CD8-positive, alpha-beta memory T cell (primary cell): ENCODE measurements around the gene PTGFRN. TPM values are rescaled to one million over a fixed set of nuclear protein-coding genes. Genes with fewer than 3 reads are reported as not detected.
A peak's percentile ranks its signal among the peaks of the same experiment; 100 is the strongest.

Experiments
- CTCF ChIA-PET: fragments of 350-600 bp; sonication (Branson Sonifier 250); formaldehyde crosslinking; loops from one replicate; lab custom pipeline; 2021; ENCODE audit warnings: antibody characterized with exemption; lab: Charles Lee
- POLR2A ChIA-PET: fragments of 350-600 bp; sonication (Branson Sonifier 250); formaldehyde crosslinking; loops from one replicate; lab custom pipeline; 2021; ENCODE audit warnings: antibody characterized with exemption; lab: Charles Lee
- DNase-seq, 5 donors: peaks; one replicate each; pipeline versions ENCODE4 v3.0.0 to v3.0.0-alpha.2; 2020 to 2022; ENCODE audit warnings: mixed read lengths in 1 of 5
- H3K27ac ChIP-seq: one replicate; pipeline ENCODE4 v1.7.0; 2013; ENCODE audit warnings: low read depth, mild to moderate bottlenecking, low read length, moderate library complexity
- H3K27me3 ChIP-seq: 2 replicates; pipeline ENCODE4 v1.7.0; 2013; ENCODE audit warnings: low read length, mild to moderate bottlenecking; ENCODE audit not compliant: insufficient read depth, poor library complexity, severe bottlenecking
- H3K36me3 ChIP-seq: 2 replicates; pipeline ENCODE4 v1.7.0; 2013; ENCODE audit warnings: mild to moderate bottlenecking, low read length, moderate library complexity; ENCODE audit not compliant: insufficient read depth
- H3K4me1 ChIP-seq: 2 replicates; pipeline ENCODE4 v1.7.0; 2013; ENCODE audit warnings: mild to moderate bottlenecking, low read length, moderate library complexity; ENCODE audit not compliant: insufficient read depth
- H3K4me3 ChIP-seq: 2 replicates; pipeline ENCODE4 v1.7.0; 2013; ENCODE audit warnings: mild to moderate bottlenecking, low read length
- H3K9me3 ChIP-seq: 2 replicates; pipeline ENCODE4 v1.7.0; 2013; ENCODE audit warnings: mild to moderate bottlenecking, low read length
- H3K27ac Mint-ChIP-seq, 8 donors: one replicate each; pipeline ENCODE4 v1.8.0; 2020 to 2021; ENCODE audit warnings: mixed read lengths in 8 of 8, mild to moderate bottlenecking in 6 of 8, inconsistent platforms in 3 of 8, moderate library complexity in 3 of 8
- H3K27me3 Mint-ChIP-seq, 2 donors: one replicate each; pipeline ENCODE4 v1.8.0; 2020 to 2021; ENCODE audit warnings: mixed read lengths in 2 of 2, mild to moderate bottlenecking in 1 of 2, moderate library complexity in 1 of 2
- H3K36me3 Mint-ChIP-seq, 3 donors: one replicate each; pipeline ENCODE4 v1.8.0; 2020 to 2021; ENCODE audit warnings: mixed read lengths in 3 of 3, inconsistent platforms in 1 of 3, mild to moderate bottlenecking in 1 of 3
- H3K4me1 Mint-ChIP-seq, 3 donors: one replicate each; pipeline ENCODE4 v1.8.0; 2020 to 2021; ENCODE audit warnings: mixed read lengths in 3 of 3, inconsistent platforms in 1 of 3, mild to moderate bottlenecking in 1 of 3
- H3K4me3 Mint-ChIP-seq, 7 donors: one replicate each; pipeline ENCODE4 v1.8.0; 2020 to 2021; ENCODE audit warnings: mixed read lengths in 7 of 7, mild to moderate bottlenecking in 6 of 7, moderate library complexity in 4 of 7, inconsistent platforms in 2 of 7
- H3K9me3 Mint-ChIP-seq, 5 donors: one replicate each; pipeline ENCODE4 v1.8.0; 2020 to 2022; ENCODE audit warnings: mixed read lengths in 5 of 5, mild to moderate bottlenecking in 3 of 5, moderate library complexity in 2 of 5, inconsistent platforms in 1 of 5
- polyA plus RNA-seq: library from polyadenylated mRNA; unstranded; fragments of 300-500 nt; fragmentation: Illumina TruSeq; gene quantifications from one replicate; pipeline ENCODE4 v1.2.3, GENCODE V29; 2021
- total RNA-seq, 2 experiments: library from RNA; stranded (reverse); gene quantifications; one replicate each; pipeline ENCODE4 v1.2.3, GENCODE V29; 2021

PTGFRN gene
- total and polyA plus RNA-seq, 3 experiments from 2014 or later = 0.39 to 6.5 (median 6.1) TPM

- no peak overlapping the region for H3K27ac Mint-ChIP-seq
- H3K36me3 ChIP-seq = no peaks in the 10 kb centered on the region
- no peak for DNase-seq
- H3K36me3 Mint-ChIP-seq = no peaks in the 10 kb centered on the region
- ChIA-PET CTCF (no interaction called here), POLR2A (no interaction called here)
- no peaks in the 10 kb centered on the region for H3K9me3 ChIP-seq
- H3K4me1 Mint-ChIP-seq = peaks cover 0 to 3% (median 0%) of the 10 kb centered on the region in 3 donors
- H3K4me1 ChIP-seq = peaks cover 13% of the 10 kb centered on the region
- H3K27ac ChIP-seq = no peak overlapping the region
- H3K27me3 Mint-ChIP-seq = peaks cover 3 to 25% of the 10 kb centered on the region in 2 donors
- H3K27me3 ChIP-seq = no peaks in the 10 kb centered on the region
- no peak overlapping the region for H3K4me3 Mint-ChIP-seq
- no peaks in the 10 kb centered on the region for H3K9me3 Mint-ChIP-seq
- no peak overlapping the region for H3K4me3 ChIP-seq
Observed at GRCh38 chr1:116919802-116920201, 10.1 kb downstream of the PTGFRN start.

GRCh38 chr1:116920211-116920610 is 10.5 kb downstream of the PTGFRN start:
- DNase-seq = no peak
- CTCF ChIA-PET = no interaction called here
- H3K9me3 ChIP-seq = no peaks in the 10 kb centered on the region
- H3K4me3 Mint-ChIP-seq = no peak overlapping the region
- no peak overlapping the region for H3K4me3 ChIP-seq
- no peak overlapping the region for H3K27ac Mint-ChIP-seq
- H3K36me3 Mint-ChIP-seq = no peaks in the 10 kb centered on the region
- H3K9me3 Mint-ChIP-seq = no peaks in the 10 kb centered on the region
- H3K4me1 Mint-ChIP-seq = no peaks in the 10 kb centered on the region
- H3K27me3 ChIP-seq = no peaks in the 10 kb centered on the region
- no peak overlapping the region for H3K27ac ChIP-seq
- H3K4me1 ChIP-seq = peaks cover 9% of the 10 kb centered on the region
- H3K27me3 Mint-ChIP-seq = peaks cover 3 to 23% of the 10 kb centered on the region in 2 donors
- no peaks in the 10 kb centered on the region for H3K36me3 ChIP-seq
- POLR2A ChIA-PET = no interaction called here

DNA sequence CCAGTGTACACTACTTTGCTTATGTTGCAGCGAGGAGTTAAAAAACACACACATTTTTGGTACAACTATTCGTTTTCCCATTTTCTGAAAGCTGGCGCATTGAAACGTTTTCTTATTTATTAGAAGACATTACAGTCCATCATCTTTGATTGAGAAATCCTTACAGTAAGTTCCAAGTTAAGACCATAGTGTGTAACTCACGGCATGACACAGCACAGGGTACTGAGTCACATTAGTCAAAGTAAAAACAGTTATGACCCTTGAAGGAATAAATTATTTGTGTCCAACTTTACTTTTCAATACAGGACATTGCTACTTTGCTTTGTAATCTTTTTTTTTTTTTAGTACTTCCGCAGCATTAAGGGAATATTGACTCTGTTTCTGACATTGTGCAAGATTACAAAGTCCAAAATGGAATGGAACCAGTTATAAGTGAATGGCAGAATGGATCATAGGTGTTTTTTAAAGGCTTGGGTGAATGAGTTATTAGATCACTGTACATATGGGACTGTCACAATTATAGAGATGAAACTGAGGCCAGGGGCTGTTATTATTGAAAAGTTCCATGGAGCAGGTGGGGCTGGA is 11.7 kb downstream of the PTGFRN start:
- Mint-ChIP-seq H3K4me3 (no peak overlapping the region), H3K27me3 (peaks cover 3 to 23% of the 10 kb centered on the region in 2 donors), H3K9me3 (no peaks in the 10 kb centered on the region), H3K27ac (peak overlapping the region in 2 of 8 donors; percentile 6 to 61), H3K36me3 (no peaks in the 10 kb centered on the region), H3K4me1 (no peaks in the 10 kb centered on the region)
- DNase-seq = no peak
- H3K4me3 ChIP-seq = no peak overlapping the region
- POLR2A ChIA-PET = no interaction called here
- no peaks in the 10 kb centered on the region for H3K27me3 ChIP-seq
- CTCF ChIA-PET = interaction anchor here (1.0 kb wide), 1 partner anchor 196 kb away, joined by 3 read pairs; no protein-coding TSS in a partner anchor
- H3K4me1 ChIP-seq = no peaks in the 10 kb centered on the region
- no peaks in the 10 kb centered on the region for H3K36me3 ChIP-seq
- no peaks in the 10 kb centered on the region for H3K9me3 ChIP-seq
- H3K27ac ChIP-seq = no peak overlapping the region

DNA sequence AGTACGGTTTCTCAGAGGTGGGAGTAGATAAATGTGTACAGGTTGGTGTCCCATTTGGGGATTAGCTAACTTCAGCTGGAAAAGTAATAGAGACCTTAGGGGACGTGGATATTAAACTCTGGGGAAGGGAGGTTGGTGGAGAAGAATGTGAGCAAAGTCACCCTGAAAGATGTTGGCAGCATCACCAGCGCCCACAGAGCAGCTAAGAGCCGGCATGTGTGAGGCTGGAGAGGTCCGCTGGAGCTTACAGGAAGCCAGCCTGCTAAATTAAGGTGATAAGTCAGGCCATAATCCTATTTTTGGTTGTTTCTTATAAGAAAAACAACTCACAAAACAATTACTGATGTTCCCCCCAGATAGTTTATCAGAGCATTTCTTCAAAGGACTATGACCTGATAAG is 12.2 kb downstream of the PTGFRN start:
- Histone ChIP-seq H3K4me3 (no peak overlapping the region), H3K9me3 (no peaks in the 10 kb centered on the region), H3K27me3 (no peaks in the 10 kb centered on the region), H3K27ac (no peak overlapping the region), H3K4me1 (no peaks in the 10 kb centered on the region), H3K36me3 (no peaks in the 10 kb centered on the region)
- Mint-ChIP-seq H3K27me3 (peaks cover 3 to 23% of the 10 kb centered on the region in 2 donors), H3K36me3 (no peaks in the 10 kb centered on the region), H3K4me3 (no peak overlapping the region), H3K4me1 (no peaks in the 10 kb centered on the region), H3K27ac (no peak overlapping the region), H3K9me3 (no peaks in the 10 kb centered on the region)
- ChIA-PET CTCF (interaction anchor here (1.0 kb wide), 1 partner anchor 197 kb away, joined by 3 read pairs; no protein-coding TSS in a partner anchor), POLR2A (no interaction called here)
- no peak for DNase-seq

GRCh38 chr1:116923421-116923820 is 13.7 kb downstream of the PTGFRN start:
- CTCF ChIA-PET = no interaction called here
- POLR2A ChIA-PET = no interaction called here

DNA sequence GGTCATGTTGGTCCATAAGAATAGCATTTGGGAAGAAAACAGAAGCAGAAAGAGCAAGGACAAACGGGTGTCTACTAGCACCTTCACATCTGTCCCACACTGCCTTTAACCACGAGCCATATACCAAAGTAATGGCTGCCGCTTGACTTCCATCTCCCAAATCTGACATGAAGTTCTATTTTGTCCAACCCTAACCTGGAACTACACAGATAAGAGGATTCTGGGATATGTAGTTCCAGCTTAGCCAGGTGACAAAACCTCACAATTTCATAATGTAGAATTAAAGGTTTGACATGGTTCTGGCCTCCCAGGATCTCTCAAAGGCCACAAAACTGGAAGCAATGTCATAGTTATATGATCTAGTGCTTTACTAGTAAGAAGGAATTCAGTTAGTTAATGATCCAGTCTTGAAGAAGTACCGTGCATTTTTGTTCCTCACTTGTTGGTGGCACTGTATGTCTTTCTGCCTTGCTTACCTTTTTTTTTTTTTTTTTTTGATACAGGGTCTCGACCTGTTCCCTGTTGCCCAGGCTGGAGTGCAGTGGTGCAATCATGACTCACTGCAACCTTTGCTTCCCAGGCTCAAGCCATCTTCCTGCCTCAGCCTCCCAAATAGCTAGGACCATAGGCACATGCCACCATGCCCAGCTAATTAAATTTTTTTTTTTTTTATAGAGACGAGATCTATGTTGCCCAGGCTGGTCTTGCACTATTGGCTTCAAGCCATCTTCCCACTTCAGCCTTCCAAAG is 17.5 kb downstream of the PTGFRN start:
- POLR2A ChIA-PET = no interaction called here
- Mint-ChIP-seq H3K9me3 (no peaks in the 10 kb centered on the region), H3K27me3 (peaks cover 0 to 14% of the 10 kb centered on the region in 2 donors)

More at GRCh38 chr1:116923421-116923820, 13.7 kb downstream of the PTGFRN start:
- Histone ChIP-seq H3K9me3 (no peaks in the 10 kb centered on the region), H3K4me3 (no peak overlapping the region), H3K36me3 (no peaks in the 10 kb centered on the region), H3K4me1 (no peaks in the 10 kb centered on the region), H3K27me3 (no peaks in the 10 kb centered on the region), H3K27ac (no peak overlapping the region)
- Mint-ChIP-seq H3K4me3 (no peak overlapping the region), H3K27me3 (peaks cover 3 to 23% of the 10 kb centered on the region in 2 donors), H3K36me3 (no peaks in the 10 kb centered on the region), H3K4me1 (no peaks in the 10 kb centered on the region), H3K27ac (no peak overlapping the region), H3K9me3 (no peaks in the 10 kb centered on the region)
- no peak for DNase-seq

DNA sequence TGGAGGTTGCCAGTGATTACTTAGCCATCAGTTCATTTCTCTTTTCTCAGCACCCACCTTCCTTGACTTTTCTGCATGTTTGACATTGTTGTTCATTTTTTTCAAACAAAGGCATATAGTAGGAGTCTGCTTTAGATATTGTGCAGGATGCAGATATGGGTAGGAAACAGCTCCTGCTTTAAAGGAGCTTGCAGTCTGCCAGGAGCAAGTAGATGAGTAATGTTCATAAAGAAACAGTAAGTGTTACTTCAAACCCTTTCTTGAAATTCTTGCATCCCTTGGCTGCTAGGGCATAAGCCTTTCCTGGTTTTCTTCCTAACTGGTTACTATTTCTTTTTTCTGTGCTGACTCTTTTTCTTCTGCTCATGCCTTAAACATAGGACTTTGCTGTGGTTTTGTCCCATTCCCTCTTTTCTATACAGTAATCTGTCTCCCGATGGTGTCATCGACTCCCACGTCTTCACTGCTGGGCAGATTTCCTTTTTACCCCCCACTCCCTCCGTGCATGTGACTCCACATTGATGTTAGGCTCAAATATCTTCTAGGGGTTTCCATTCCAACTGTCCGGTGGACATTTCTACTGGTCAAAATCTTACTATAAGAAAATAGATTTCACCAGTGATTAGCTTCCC is 20.4 kb downstream of the PTGFRN start:
- Mint-ChIP-seq H3K9me3 (no peaks in the 10 kb centered on the region), H3K27me3 (peaks cover 0 to 5% of the 10 kb centered on the region in 2 donors), H3K27ac (no peak overlapping the region), H3K4me3 (no peak overlapping the region), H3K4me1 (peaks cover 20 to 24% (median 20%) of the 10 kb centered on the region in 3 donors), H3K36me3 (no peaks in the 10 kb centered on the region)
- ChIA-PET POLR2A (no interaction called here), CTCF (interaction anchor here (1.6 kb wide), 1 partner anchor 192 kb away, joined by 5 read pairs; no protein-coding TSS in a partner anchor)
- no peak overlapping the region for H3K4me3 ChIP-seq
- H3K9me3 ChIP-seq = no peaks in the 10 kb centered on the region
- H3K36me3 ChIP-seq = no peaks in the 10 kb centered on the region
- no peak overlapping the region for H3K27ac ChIP-seq
- H3K27me3 ChIP-seq = no peaks in the 10 kb centered on the region
- no peak for DNase-seq
- H3K4me1 ChIP-seq = peaks cover 21% of the 10 kb centered on the region

More for the DNA sequence above, 17.5 kb downstream of the PTGFRN start:
- Histone ChIP-seq H3K27me3 (no peaks in the 10 kb centered on the region), H3K4me3 (no peak overlapping the region), H3K4me1 (no peaks in the 10 kb centered on the region), H3K27ac (no peak overlapping the region), H3K36me3 (no peaks in the 10 kb centered on the region), H3K9me3 (no peaks in the 10 kb centered on the region)
- H3K36me3 Mint-ChIP-seq = no peaks in the 10 kb centered on the region
- DNase-seq = no peak
- CTCF ChIA-PET = no interaction called here
- H3K4me3 Mint-ChIP-seq = no peak overlapping the region
- no peak overlapping the region for H3K27ac Mint-ChIP-seq
- H3K4me1 Mint-ChIP-seq = no peaks in the 10 kb centered on the region
